ENCODE results near the gene PHF12. TPM values are rescaled to one million over a fixed set of nuclear protein-coding genes. Genes with fewer than 3 reads are reported as not detected.

Gene PHF12
- total and polyA plus RNA-seq, 2 of the 4 experiments (the other 2 are of a cell fraction), result 24.4 to 25.6 TPM

GRCh38 chr17:28862561-28862960 lies 88.8 kb downstream of the PHF12 start:
- BruUV-seq (replicated peaks), result no TSS peak
- Histone ChIP-seq H3K9me1 (ENCODE audit: insufficient read depth, low read length) (no peaks in the 10 kb centered on the region), H4K91ac (ENCODE audit: insufficient read depth, low read depth, low read length) (no peak overlapping the region), H4K20me1 (ENCODE audit: insufficient read depth, low read length) (no peaks in the 10 kb centered on the region), H3K4me3 (ENCODE audit: insufficient read depth, low read depth, low read length) (no peak overlapping the region), H2AK9ac (replicated peaks; ENCODE audit: low read depth, low read length, poor library complexity) (peak overlapping the region; percentile 26), H3K9ac (ENCODE audit: low read depth, low read length) (no peak overlapping the region), H3K36me3 (ENCODE audit: control insufficient read depth, insufficient read depth, low read length) (peaks cover 21% of the 10 kb centered on the region), H3K4me2 (ENCODE audit: low read depth, low read length) (no peak overlapping the region), H2AK5ac (ENCODE audit: low read depth, low read length) (no peak overlapping the region), H2BK15ac (ENCODE audit: low read depth, low read length) (no peak overlapping the region), H2BK120ac (ENCODE audit: low read depth, low read length) (no peak overlapping the region), H3K14ac (replicated peaks; ENCODE audit: low read depth, low read length) (no peak overlapping the region), H2AFZ (replicated peaks; ENCODE audit: low read length, poor library complexity) (no peak overlapping the region), H3K18ac (ENCODE audit: low read depth, low read length) (no peak overlapping the region), H3K56ac (ENCODE audit: extremely low read depth, insufficient read depth, low read length) (no peak overlapping the region), H2BK20ac (ENCODE audit: low read depth, low read length) (no peak overlapping the region), H3K23ac (ENCODE audit: low read depth, low read length) (no peak overlapping the region), H2BK5ac (ENCODE audit: low read depth, low read length, poor library complexity, severe bottlenecking) (no peak overlapping the region), H4K8ac (ENCODE audit: low read depth in 2 of 2, low read length in 2 of 2) (no peak overlapping the region), H3K27ac (ENCODE audit: insufficient read depth, low read length) (no peak overlapping the region), H3K4me1 (ENCODE audit: control insufficient read depth, insufficient read depth, low read length) (no peaks in the 10 kb centered on the region), H3K9me3 (ENCODE audit: control insufficient read depth, insufficient read depth, low read length) (no peaks in the 10 kb centered on the region), H3K4ac (ENCODE audit: low read depth, low read length) (no peak overlapping the region), H4K5ac (ENCODE audit: low read depth, low read length) (no peak overlapping the region), H3K27me3 (ENCODE audit: control insufficient read depth, insufficient read depth, low read length) (0 out of 2 replicates have a peak, but pooled peaks cover 2% of the 10 kb centered on the region), H3K79me1 (ENCODE audit: low read depth in 1 of 2, low read length in 2 of 2) (no peaks in the 10 kb centered on the region; a peak in 1 of 4 replicates)
- ChIA-PET POLR2A (ENCODE audit: unreplicated experiment) (no interaction called here), CTCF (no interaction called here)
- TF ChIP-seq NFE2L2 (IDR thresholded peaks at IDR 0.05; ENCODE audit: low read depth, low read length) (no peak), MXI1 (IDR thresholded peaks at IDR 0.05; ENCODE audit: borderline replicate concordance, low read depth, low read length) (no peak), RAD21 (IDR thresholded peaks at IDR 0.05; ENCODE audit: low read length) (no peak), MAZ (IDR thresholded peaks at IDR 0.05; ENCODE audit: borderline replicate concordance, low read depth, low read length) (no peak), CEBPB (IDR thresholded peaks at IDR 0.05; ENCODE audit: low read depth, low read length) (no peak), RFX5 (IDR thresholded peaks at IDR 0.05; ENCODE audit: low read depth, low read length) (no peak), CTCF (conservative IDR thresholded peaks at IDR 0.05; ENCODE audit: low read depth, low read length) (no peak), SMC3 (IDR thresholded peaks at IDR 0.05; ENCODE audit: low read depth, low read length) (no peak), POLR2A (IDR thresholded peaks at IDR 0.05; ENCODE audit: low read depth, low read length) (no peak), ELK1 (IDR thresholded peaks at IDR 0.05; ENCODE audit: borderline replicate concordance, low read depth, low read length) (no peak), USF2 (IDR thresholded peaks at IDR 0.05; ENCODE audit: low read depth, low read length) (no peak), MAFK (IDR thresholded peaks at IDR 0.05; ENCODE audit: low read depth, low read length) (no peak), BHLHE40 (IDR thresholded peaks at IDR 0.05; ENCODE audit: low read depth, low read length) (no peak), FOS (IDR thresholded peaks at IDR 0.05; ENCODE audit: low read depth, low read length) (no peak), CHD1 (IDR thresholded peaks at IDR 0.05; ENCODE audit: low read depth, low read length) (no peak), RCOR1 (IDR thresholded peaks at IDR 0.05; ENCODE audit: insufficient replicate concordance, low read length) (no peak)
- no peak for DNase-seq
- WGBS, 2 experiments (ENCODE audit: extremely low coverage in 2 of 2, insufficient read length in 1 of 2), result 100% methylated on average over 1 of the region's 3 CpGs; no CpG with 5 or more reads in 1 of the 2 experiments
- no peak for ATAC-seq (ENCODE audit: low read depth)
- in situ Hi-C loops (cut with MboI; ENCODE audit: low sequenced_read_pairs) (no loop called here), dilution Hi-C loops (cut with HindIII; ENCODE audit: low sequenced_read_pairs, unreplicated experiment) (no loop called here), intact Hi-C loops (cut with micrococcal nuclease) (no loop called here)
